ENCODE results near the gene CNOT11.

- no peak for TF ChIP-seq CTCF (IDR thresholded peaks at IDR 0.05)
- TF ChIP-seq POLR2A (IDR thresholded peaks at IDR 0.05) = no peak
Measured at GRCh38 chr2:101287303-101287702, 34.6 kb downstream of the CNOT11 start.

Measured in ovary (tissue), 3 donors.